Placental epithelial cell (primary cell): ENCODE data around the gene CLEC4M. TPM values are rescaled to one million over a fixed set of nuclear protein-coding genes. Genes with fewer than 3 reads are reported as not detected.

Experiments
- total RNA-seq: library from RNA; depleted of rRNA; stranded (reverse); fragments of >200 nt; gene quantifications from 2 replicates; pipeline ENCODE4 v1.2.3, GENCODE V29; 2012

CLEC4M gene
- not detected in 2 replicates for total RNA-seq

GRCh38 chr19:7762719-7763293 lies at the start of gene CLEC4M:
CLEC4M (plus strand) TSS chr19:7763243; CDS start chr19:7763267, 24 bp downstream.

GRCh38 chr19:7732045-7732444 lies 31.0 kb upstream of the CLEC4M start, which contains the start of gene CLEC4G:
CLEC4G (minus strand) TSS chr19:7732110; CDS start chr19:7732102, 8 bp downstream.

GRCh38 chr19:7746903-7747884 lies 15.8 kb upstream of the CLEC4M start, which contains the start of gene CD209:
CD209 (minus strand) TSS chr19:7747534; CDS start chr19:7747511, 23 bp downstream.

Other genes starting within 250 kb of the CLEC4M start
- 44.0 and 47.5 TPM in 2 replicates for gene ZNF358, start 247.1 kb upstream of the CLEC4M start, total RNA-seq
- 6.8 and 7.9 TPM in 2 replicates for gene MCOLN1, start 240.6 kb upstream of the CLEC4M start, total RNA-seq
- 130 and 198 TPM in 2 replicates for gene PNPLA6, start 227.5 kb upstream of the CLEC4M start, total RNA-seq
- gene CAMSAP3, start 167.4 kb upstream of the CLEC4M start, total RNA-seq: 7.8 and 8.2 TPM in 2 replicates
- gene XAB2, start 133.7 kb upstream of the CLEC4M start, total RNA-seq: 47.0 and 62.0 TPM in 2 replicates
- gene PET100, start 133.4 kb upstream of the CLEC4M start, total RNA-seq: 3.6 and 13.3 TPM in 2 replicates
- gene PCP2, start 129.5 kb upstream of the CLEC4M start, total RNA-seq: not detected in 2 replicates
- 73.6 and 81.3 TPM in 2 replicates for gene STXBP2, start 126.1 kb upstream of the CLEC4M start, total RNA-seq
- not detected in 2 replicates for gene RETN, start 94.2 kb upstream of the CLEC4M start, total RNA-seq
- gene MCEMP1, start 86.2 kb upstream of the CLEC4M start, total RNA-seq: not detected in 2 replicates
- 22.8 and 71.0 TPM in 2 replicates for gene TRAPPC5, start 82.4 kb upstream of the CLEC4M start, total RNA-seq
- not detected in 2 replicates for gene FCER2, start 61.1 kb upstream of the CLEC4M start, total RNA-seq
- not detected in 2 replicates for gene CLEC4G, start 31.1 kb upstream of the CLEC4M start, total RNA-seq
- gene CD209, start 15.7 kb upstream of the CLEC4M start, total RNA-seq: not detected in 2 replicates
- 17.7 and 24.3 TPM in 2 replicates for gene EVI5L, start 67.0 kb downstream of the CLEC4M start, total RNA-seq
- under 0.01 TPM in 1 of 2 replicates, not detected in the other for gene PRR36, start 111.1 kb downstream of the CLEC4M start, total RNA-seq
- 10.6 and 11.8 TPM in 2 replicates for gene LRRC8E, start 125.3 kb downstream of the CLEC4M start, total RNA-seq
- 14.2 and 18.5 TPM in 2 replicates for gene MAP2K7, start 140.6 kb downstream of the CLEC4M start, total RNA-seq
- 0.98 and 1.2 TPM in 2 replicates for gene TGFBR3L, start 151.6 kb downstream of the CLEC4M start, total RNA-seq
- gene SNAPC2, start 157.1 kb downstream of the CLEC4M start, total RNA-seq: 14.6 and 17.7 TPM in 2 replicates
- 0.39 and 0.43 TPM in 2 replicates for gene CTXN1, start 162.9 kb downstream of the CLEC4M start, total RNA-seq
- gene TIMM44, start 180.4 kb downstream of the CLEC4M start, total RNA-seq: 31.4 and 32.9 TPM in 2 replicates
- 12.2 and 45.8 TPM in 2 replicates for gene ELAVL1, start 242.4 kb downstream of the CLEC4M start, total RNA-seq